Right forelimb (tissue), 1 donor: ENCODE data around the gene PLCXD3.

Experiments
- DNase-seq: peaks from one replicate; pipeline ENCODE4 v3.0.0-alpha.2; 2018

PLCXD3 gene

GRCh38 chr5:41277476-41278245 lies 232.7 kb downstream of the PLCXD3 start:
- DNase-seq: no peak

DNA sequence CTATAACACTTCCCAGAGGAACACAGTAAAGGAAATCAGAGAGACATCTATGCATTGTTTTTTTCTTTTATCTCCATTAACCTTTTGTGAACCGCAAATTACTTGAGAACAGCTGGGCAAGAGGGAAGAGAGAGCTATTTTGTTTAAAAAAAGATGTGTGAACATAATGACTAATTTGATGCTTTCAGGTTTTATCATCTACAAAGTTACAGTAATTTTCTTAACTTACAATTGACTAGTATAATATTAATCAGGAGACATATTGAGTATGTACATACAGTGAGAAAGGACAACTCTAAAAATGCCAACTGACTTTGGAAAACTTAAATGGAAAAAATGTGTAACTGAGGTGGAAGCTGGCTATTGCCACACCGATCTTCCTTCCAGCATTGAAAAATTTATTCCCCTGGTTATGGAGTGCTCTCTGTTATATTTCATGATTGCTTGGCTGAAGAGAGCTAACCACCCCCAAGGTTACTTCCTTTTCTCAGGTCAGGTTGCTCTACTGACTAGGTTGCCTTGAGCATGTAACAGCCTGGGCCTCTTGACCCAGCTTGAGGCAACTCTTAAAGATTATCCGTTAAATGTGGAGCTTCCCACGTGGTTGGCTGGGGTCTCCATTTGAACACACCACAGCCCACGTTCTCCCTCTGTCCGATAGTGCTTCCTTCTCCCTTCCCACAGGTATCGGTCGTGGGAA lies 234.4 kb downstream of the PLCXD3 start:
- no peak for DNase-seq

DNA sequence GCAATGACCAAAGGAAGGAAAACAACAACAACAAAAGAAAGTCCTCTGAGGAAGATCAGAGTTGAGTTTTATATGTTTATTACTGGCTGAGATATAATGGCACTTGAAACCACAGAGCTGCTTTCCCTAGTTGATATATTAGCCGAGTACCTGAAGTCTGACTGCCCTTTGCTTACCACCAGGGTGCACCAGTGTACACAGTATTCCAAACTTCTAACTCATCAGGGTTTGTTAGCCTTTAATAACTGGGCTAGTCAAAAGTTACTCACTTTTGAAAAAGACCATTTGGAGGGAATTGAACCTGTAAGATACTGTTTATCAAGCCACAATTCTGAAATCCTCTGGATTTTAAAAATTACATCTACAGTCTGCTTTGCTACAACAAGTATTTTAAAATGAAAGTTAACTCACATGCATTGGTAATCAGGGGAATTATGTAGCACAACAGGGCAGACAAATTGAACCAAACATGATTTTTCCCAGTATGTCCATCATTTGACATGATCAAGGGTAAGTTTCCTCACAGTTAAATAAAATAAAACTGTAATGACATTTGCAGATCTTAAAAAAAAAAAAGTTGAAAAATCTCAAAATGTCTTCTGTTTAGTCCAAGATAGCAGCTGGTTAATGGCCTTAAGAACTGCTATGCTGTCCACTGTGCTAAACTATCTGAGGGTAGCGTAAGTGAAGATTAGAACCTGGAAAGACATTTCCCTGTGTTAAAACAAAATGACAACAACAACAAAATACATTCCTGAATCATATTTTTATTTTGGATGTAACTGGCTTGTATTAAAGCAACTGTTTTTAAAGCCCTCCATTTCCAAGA lies 239.8 kb downstream of the PLCXD3 start:
- DNase-seq: no peak

DNA sequence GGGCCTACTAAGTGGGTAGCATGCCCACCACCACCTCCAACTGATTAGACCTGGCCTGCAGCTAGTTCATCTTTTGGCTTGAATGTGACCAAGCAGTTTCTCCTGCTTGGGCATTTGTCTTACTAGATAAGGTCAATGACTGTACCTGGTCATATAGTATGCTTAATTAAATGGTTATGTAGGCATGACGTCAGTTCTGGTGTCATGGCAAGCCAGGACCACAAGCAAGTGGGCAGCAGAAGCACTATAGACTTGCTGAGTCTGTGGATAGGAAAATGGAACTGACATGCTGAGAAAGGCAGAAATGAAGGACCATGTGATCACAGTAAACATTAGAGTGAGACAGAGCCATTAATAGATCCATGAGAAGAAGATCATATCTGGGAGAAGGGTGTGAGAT lies 241.5 kb downstream of the PLCXD3 start:
- DNase-seq: no peak

DNA sequence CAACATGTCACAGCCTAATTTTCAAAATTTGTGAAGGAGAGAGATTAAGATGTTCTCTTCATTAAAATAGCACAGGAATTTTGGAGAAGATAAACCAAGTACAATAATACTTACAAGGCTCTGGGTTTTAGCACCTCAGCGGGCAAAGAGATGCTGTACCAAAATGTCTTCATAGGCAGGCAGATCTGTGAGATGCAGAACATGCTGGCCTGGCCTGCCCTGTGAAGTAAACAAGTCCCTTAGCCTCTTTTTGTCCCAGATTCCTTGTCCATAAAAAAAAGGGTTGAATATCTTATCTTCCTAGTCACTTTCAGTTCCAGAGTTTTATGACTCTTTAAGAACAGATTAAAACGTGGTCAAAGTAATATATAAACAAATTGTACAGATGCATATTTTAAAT lies 244.0 kb downstream of the PLCXD3 start:
- DNase-seq: no peak

DNA sequence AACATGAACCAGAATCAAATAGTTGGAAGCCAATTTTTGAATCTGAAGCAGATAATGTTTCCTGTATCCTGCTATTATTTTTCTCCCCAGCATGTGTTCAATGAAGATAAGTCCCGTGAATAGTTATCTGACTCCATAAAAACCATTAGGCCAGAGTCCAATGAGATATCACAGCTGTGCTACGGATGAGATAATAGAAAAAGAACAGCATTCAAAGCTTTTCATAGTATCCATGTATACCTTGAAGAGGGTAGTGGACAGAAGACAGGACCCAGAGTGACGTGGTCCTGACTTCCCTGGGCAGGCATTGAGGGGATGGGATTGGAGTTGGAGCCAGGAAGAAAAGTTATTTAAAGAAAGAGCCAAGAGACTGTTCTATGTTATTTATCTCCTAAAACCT lies 246.4 kb downstream of the PLCXD3 start:
- no peak for DNase-seq

DNA sequence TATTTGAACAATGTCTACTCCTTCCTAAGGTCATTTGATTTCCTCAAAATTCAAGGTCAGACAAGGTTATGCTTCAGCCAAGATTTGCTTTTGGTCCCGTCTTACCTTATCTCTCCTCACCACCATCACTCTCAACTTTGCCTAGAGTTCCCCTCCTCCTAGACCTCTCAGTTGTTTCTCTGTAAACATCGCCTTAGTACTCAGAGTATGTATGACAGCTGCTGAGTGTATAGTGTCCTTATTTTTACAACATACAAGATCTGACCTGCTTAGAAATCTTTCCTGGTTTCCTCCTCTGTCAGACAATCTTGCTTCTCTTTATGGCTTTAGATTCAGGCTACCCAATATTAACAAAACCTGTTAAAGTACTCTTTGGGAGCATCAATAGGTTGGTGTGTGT lies 247.1 kb downstream of the PLCXD3 start:
- DNase-seq: no peak
